M059J (cell line): ENCODE data around the gene LLGL1. TPM values are rescaled to one million over a fixed set of nuclear protein-coding genes. Genes with fewer than 3 reads are reported as not detected.

Source experiments
- DNase-seq: peaks from one replicate; pipeline ENCODE4 v3.0.0-alpha.2; 2012; ENCODE audit warnings: low read depth
- total RNA-seq: library from RNA; depleted of rRNA; stranded (reverse); fragments of >200 nt; shearing (Covaris generic); gene quantifications from 2 replicates; pipeline ENCODE4 v1.2.3, GENCODE V29; 2014

LLGL1 gene
- total RNA-seq, 1 experiment from 2014 or later: 38.0 TPM

DNA sequence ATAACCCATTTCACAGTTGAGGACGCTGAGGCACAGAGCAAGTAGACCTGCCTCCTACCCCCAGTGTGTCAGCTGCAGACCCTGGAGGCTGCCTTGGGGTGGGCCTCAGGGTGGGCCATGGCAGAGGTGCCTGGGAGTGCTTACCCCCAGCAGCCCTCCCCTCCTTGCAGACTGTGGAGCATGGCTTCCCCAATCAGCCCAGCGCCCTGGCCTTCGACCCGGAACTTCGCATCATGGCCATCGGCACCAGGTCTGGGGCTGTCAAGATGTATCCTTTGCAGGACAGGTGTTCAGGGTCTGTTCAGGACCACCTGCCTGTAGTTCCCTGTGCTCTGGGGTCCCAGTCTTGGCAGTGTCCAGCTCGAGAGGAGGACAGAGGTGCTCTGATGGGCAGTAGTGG is 4.3 kb downstream of the LLGL1 start:
- DNase-seq: no peak

DNA sequence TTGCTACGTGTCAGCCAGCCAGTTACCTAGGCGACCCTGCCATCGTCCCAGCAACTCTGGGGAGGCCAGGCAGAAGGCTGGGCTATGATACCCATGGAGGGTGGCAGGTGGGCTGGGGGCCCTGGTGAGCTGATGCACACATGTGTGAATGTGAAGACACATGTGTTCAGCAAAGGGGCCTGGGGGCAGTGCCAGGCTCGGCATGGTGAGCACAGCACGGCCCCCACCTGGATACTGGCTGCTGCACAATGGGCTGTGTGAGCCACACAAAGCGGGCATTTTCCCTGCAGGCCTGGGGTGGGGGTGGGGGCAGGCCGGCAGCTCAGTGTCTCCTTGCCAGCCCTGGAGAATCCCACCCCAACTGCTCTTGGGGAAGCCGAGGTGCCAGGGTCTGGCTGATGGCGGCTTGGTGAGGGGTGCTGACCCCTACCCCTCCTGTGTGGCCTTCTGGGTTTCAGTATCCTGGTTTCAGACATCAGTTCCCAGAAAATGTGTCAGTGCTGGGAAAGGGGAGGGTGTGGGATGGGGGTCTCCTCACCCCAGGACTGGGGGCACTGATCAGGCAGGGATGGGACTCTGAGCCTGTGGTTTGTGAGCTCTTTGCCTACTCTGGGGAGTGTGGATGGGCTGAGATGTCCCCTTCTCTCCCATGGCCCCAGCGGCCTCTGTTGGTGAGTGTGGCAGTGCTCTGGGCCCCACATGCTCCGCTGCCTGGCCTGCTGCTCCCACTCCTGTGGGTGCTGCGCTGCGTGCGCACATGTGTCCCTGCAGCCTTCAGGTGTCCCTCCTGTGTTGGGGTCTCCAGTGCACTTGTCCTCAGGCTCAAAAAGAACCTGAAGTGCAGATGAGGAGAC is 5.1 kb downstream of the LLGL1 start:
- no peak for DNase-seq

DNA sequence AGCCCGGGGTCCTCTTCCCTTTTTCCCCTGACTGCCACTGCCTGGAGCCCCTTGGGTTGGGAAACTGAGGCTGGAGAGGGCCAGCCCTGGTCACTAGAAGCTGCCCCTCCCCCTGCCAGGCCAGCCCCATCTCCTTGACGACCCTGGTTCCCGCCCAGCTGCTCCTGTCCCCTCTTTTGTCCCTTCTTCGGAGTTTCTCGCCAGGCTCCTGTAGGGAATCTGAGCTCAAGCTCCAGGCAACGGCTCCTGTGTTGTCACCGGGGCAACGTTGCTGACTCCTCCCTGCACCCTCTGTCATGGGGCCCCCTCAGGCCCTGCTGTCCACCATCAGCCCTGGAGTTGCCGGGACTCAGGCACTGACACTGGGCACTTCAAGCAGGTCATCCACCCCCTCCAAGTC is 5.7 kb downstream of the LLGL1 start:
- DNase-seq: no peak

DNA sequence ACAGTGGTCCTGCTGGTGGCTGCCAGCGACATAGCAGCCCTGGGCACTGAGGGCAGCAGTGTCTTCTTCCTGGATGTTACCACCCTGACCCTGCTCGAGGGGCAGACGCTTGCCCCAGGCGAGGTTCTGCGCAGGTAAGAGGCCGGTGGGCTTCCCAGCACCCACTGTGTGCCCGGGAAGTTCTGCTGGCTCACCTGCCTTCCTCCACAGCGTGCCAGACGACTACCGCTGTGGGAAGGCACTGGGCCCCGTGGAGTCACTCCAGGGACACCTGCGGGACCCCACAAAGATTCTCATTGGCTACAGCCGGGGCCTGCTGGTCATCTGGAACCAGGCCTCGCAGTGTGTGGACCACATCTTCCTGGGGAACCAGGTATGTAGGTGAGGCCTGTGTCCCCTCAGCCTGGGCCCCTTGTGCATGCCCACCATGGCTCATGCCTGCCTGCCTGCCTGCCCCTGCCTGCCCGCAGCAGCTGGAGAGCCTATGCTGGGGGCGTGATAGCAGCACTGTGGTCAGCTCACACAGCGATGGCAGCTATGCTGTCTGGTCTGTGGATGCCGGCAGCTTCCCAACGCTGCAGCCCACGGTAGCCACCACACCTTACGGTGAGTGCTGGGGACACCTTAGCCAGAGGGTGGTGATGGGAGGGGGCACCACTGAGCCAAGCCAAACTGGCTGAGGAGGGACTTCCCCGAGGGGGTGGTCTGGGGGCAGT is 8.5 kb downstream of the LLGL1 start:
- DNase-seq: no peak

DNA sequence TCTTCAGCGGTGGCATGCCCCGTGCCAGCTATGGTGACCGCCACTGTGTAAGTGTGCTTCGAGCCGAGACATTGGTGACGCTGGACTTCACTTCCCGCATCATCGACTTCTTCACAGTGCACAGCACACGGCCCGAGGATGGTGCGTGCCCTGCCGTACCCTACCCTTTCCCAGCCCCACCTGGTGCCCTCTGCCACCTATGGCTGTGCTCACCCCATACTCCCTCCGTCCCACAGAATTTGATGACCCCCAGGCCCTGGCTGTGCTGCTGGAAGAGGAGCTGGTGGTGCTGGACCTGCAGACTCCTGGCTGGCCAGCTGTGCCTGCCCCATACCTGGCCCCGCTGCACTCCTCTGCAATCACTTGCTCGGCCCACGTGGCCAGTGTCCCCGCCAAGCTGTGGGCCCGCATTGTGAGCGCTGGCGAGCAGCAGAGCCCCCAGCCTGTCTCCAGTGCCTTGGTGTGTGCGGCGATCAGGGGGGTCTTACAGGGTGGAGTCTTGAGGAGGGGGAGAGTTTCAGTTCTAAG is 9.5 kb downstream of the LLGL1 start:
- no peak for DNase-seq

DNA sequence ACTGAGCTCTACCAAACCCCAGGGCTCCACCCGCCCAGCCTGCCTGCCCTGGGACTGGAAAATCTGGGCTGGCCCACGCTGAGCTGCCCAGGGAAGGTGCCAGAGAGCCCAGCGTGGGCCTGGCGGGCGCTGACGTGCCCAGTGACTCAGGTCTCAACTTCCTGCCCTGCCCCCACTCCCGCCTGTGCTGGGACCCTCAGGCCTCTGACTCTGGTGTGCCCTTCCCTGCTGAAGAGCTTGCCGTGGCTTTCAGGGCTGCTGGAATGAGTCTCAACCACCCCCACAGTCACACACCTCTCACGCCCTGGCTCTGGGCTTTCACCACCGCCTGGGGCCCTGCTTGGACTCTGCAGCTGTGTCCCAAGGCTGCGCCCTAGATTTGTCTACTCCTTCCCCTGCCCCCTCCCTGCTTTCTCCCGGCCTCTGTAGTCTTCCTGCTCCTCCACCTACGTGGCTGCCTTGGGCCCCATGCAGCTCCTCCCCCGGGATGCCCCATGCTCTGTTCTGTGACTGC is 10.4 kb downstream of the LLGL1 start:
- DNase-seq: peak; percentile 85

DNA sequence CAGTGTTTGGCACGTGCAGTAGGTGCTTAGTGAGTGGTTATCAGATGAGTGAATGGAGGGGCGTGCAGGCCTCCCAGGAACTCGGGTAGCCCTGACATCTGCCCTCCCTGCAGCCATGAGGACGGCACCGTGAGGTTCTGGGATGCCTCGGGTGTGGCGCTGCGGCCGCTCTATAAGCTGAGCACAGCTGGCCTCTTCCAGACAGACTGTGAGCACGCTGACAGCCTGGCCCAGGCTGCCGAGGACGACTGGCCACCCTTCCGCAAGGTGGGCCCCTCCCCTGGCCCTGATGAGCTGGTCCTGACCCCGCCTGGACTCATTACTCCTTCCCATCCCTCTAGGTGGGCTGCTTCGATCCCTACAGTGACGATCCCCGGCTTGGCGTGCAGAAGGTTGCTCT is 11.1 kb downstream of the LLGL1 start:
- DNase-seq: no peak

DNA sequence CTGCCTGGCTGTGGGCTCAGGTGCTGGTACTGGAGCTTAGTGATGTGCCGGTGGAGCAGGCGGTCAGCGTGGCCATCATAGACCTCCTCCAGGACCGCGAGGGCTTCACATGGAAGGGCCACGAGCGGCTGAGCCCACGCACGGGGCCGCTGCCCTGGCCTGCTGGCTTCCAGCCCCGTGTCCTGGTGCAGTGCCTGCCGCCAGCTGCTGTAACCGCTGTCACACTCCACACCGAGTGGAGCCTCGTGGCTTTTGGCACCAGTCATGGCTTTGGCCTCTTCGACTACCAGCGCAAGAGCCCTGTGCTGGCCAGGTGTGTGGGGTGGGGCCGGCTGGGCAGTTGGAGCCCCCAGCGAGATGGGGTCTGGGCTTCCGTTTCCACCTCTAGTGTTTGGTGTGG is 12.0 kb downstream of the LLGL1 start:
- no peak for DNase-seq

DNA sequence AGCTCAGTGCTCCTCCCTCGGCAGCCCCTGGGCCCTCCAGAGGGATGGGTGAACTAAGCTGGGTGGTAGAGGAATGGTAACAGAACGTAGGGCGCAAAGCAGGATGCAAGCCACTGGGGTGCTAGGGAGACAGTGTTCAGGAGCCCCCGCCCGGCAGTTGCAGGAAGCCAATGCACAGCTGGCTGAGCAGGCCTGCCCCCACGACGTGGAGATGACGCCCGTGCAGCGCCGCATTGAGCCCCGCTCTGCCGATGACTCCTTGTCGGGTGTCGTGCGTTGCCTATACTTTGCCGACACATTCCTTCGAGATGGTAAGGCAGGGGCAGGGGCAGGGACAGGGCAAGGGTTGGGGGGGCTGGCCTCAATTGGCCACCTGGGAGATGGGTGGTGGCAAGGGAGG is 12.9 kb downstream of the LLGL1 start:
- no peak for DNase-seq

DNA sequence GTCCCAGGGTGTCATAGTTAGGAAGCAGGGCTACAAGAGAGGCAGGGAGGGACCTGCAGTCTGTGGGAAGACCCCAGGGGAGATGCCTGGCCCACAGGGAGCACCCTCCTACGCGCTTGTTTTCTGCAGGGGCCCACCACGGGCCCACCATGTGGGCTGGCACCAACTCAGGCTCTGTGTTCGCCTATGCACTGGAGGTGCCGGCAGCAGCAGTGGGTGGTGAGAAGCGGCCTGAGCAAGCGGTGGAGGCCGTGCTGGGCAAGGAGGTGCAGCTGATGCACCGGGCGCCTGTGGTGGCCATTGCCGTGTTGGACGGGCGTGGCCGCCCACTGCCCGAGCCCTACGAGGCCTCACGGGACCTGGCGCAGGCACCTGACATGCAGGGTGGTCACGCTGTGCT is 15.0 kb downstream of the LLGL1 start:
- no peak for DNase-seq

DNA sequence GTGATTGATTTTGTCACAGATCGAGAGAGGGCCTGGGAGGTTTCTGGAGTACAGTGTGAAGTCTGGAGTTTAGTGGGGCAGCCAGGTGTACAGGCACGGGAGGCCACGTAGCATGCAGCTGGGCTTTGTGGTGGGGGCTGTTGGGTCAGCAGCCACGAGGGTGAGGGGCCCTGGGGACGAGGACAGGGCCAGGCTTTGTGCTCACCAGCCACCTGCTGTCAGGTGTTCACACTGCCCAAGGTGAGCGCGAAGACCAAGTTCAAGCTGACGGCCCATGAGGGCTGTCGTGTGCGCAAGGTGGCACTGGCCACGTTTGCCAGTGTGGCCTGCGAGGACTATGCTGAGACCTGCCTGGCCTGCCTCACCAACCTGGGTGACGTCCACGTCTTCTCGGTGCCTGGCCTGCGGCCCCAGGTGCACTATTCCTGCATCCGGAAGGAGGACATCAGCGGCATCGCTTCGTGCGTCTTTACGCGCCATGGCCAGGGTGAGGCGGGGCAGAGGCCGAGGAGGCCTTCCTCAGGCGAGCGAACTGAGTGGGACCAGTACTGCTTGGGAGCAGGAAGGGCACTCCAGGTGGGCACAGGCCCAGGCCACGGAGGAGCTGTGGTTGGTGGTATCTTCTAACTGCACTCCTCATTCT is 15.9 kb downstream of the LLGL1 start:
- no peak for DNase-seq

DNA sequence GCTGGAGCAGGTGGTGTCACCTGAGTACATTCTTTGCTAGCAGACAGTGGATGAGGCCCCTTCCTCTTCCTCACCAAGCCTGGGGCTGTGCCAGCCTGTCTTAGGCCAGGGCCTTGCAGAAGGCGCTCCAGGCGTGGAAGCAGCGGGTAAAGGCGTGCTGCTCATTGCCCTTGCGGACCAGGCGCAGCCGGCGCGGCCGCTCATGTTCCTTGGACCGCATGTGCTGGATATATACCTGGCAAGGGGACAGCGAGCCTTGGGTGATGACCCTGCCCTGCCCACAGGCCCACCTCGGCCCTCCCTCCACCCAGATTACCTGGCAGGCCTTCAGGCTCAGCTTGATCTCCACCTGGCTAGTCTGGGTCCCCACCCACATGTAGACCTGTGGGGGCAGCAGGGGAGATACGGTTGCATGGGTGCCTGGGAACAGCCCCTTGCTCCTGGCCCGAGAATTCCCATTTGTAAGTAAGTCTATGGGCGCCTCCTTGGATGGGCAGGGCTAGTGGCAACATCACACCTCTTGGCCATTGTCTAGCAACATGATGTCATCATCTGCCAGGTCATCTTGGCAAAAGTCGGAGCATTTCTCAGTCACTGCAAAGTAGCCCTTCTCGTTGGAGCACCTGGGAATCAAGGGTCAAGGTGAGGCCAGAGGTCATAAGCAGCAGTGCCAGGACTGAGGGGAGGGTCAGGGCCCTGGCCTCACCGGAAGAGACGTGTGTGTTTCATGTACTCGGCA is 19.8 kb downstream of the LLGL1 start:
- DNase-seq: no peak

DNA sequence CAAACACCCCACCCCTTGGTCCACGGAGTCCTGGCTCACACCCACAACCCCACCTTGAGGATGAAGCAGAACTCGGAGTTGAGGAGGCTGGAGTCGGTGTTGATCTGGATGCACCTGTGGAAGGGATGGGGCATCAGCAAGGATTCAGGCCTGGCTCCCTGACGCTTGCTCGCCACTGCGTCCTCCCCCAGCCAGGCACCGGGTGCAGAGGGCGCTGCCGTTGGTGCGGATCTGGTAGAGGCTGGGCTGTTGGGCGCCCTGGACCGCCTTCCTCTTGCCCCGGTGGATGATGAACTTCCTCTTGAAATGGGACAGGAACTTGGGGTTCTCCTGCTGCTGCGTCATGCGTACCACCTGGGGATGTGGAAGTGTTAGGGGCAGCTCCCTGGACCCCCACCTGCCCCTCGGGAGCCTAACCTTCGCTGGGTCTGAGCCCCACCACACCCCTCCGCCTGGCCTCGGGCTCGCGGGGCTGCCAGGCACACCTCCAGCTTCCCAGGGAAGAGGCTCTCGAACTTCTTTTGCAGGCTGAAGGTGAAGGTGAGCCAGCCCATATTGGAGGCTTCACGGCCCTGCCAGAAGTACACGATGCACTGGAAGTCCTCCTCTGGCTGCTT is 20.8 kb downstream of the LLGL1 start:
- no peak for DNase-seq

DNA sequence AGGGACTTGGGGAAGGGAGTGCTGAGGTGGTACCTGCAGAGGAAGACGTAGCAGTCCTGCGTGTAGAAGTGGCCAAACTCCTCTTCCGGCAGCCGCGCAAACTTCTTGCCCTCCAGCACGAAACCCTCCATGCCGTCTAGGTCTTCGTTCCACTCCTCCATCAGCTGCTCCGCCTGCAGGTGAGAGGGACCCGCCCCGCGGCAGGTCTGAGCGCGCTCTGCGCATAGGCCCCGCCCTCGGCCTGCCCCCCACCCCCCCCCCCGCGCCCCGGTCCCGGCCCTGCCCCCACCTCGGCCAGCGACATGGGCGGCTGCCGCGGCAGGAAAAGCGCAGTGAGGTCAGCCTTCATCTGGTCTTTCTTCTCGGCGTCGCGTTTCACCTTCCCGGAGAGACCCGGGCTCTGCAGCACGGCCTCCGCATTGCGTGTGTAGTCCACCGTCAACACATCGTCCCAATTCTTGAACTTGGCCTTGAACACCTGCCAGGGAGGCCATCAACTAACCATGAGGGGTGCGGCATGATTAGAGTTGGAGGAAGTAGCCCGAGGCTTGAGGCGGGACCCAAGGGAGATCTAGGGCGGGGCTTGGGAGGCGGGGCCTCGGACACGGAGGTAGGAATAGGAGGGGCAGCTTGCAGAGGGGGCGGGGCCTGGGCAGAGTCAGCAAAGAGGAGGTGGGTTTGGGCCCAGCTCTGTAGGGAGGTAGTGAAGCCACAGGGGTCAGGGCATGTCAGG is 21.6 kb downstream of the LLGL1 start:
- no peak for DNase-seq

DNA sequence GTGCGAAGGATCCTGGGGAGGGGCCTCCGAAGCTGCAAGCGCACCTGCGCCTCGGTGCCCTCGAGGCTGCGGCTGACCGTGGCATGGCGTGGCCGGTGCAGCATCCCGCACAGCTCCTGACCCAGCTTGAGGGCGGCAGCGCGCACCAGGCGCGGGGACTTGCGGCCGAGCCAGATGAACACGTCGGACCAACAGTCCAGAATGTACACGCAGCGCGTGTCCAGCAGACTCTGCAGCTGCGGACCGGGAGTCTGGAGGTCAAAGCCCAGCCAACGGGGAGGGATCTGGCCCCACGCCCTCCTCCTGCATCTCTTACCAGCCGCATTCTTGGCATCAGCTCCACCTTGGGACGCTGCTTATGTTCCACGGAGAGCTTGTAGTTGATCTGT is 22.2 kb downstream of the LLGL1 start:
- DNase-seq: no peak

DNA sequence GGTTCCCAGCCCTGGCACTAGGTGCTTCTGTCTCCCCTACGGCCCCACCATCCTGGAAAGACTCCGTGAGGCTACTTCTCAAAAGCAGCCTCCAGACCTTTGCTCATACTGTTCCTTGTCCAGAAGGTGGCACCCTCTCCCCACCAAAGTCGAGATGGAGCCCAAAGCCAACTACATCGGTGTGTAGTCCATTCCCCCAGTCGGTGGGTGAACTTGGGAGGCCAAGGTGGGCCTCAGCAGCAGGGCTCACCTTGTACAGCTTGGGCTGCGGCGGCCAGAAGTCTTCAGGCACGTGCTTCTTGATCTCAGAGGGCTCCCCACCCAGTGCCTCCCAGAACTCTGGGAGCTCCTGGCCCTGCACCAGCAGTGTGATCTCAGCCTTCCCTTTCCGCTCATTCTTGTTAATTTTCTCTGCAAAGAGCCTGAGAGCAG is 22.9 kb downstream of the LLGL1 start:
- peak; percentile 64 for DNase-seq

DNA sequence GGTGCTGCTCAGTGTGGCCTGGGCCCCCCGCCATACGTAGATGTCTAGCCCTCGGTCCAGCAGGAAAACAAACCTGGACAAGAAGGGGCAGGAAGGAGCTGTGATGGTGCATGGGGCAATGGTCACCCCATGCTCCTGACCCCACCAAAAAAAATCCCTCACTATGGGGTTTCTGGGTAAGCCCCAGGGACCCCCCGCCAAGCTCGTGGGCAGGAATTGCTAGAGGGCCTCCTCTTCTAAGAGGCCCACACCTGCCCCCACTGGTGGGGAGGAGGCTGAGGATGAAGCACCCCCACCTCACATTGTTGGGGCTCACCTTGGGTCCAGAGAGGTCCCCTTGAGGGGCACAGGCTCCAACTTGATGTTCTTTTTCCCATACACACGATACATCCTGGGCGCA is 23.4 kb downstream of the LLGL1 start:
- DNase-seq: no peak

DNA sequence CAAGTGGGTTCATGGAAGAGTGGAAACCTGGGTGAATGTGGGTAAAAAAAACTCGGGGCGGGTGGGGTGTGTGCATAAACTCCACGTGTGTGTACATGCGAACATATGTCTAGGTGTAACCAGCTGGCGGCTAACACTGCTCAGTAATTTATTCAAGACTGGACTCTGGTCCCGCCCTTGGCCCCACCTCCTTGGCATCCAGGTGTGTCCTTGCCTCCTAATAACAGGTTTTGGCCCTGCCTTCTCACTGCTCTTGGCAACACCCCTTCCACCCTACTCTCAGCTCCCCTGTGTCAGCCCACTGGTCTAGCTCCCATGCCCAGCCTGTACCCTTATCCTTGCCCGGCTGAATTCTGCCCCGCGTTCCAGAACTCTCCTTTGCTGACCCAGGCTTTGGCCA is 24.8 kb downstream of the LLGL1 start:
- no peak for DNase-seq

DNA sequence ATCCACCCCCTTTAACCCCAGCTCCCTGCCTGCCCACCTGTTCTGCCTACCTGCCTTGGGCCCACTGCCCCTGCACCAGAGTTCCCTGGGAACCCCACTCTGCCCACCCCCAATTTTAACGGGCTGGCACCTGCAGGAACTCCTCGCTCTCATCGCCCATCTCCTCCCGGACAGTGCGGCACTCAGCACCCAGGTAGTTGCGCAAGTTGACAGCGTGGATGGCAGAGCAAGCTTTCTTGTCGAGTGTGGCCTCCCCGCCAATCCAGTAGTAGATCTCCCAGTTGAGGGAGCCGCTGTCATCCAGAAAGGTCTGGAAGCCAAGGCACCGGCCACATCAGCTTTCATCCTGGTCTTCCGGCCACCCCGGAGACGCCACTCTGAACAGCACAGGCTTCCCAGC is 25.3 kb downstream of the LLGL1 start:
- no peak for DNase-seq

DNA sequence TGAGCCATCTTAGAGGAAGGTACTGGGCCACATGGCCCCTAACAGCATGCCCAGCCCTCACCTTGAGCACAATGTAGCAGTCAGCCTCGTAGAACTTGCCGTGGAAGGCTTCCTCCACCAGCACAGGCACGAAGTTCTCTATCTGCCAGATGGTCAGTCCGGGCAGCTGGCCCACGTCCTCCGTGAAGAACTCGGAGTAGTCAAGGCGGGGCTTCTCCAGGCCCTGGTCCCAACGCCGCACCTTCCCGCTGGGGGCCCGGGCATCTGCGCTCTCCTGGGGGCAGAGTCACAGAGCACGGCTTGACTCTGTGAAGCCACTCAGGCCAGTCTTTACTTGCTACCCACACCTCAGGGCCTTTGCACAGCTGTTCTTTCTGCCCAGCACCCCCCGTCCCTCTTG is 25.8 kb downstream of the LLGL1 start:
- no peak for DNase-seq

DNA sequence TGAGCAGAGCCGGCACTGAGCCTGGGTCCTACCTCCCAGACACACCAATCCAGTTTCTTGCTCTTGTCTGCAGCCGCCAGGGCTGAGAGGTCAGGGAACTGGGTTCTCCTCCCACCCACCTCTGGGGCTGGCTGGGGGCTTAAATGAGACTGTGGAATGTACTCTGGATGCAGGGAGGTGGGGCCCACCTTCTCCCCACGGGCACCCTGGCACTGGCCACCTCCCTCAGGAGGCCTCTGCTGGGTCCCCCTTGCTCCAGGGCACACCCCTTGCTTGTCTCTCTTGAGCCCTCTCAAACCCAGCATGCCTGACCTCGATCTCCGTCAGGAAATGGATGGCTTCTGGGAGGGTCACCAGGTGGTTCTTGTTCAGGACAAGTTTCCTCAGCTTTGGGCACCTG is 26.7 kb downstream of the LLGL1 start:
- DNase-seq: no peak
